Activated CD8-positive, alpha-beta memory T cell treated with anti-CD3 and anti-CD28 coated beads for 24 hours (primary cell): ENCODE data around the gene VEZF1.
"Not testable (repeated sequence)": the region's sequence is repeated elsewhere in the genome, so short reads cannot be mapped to it uniquely, and the experiment has no call there.

Experiments used
- DNase-seq: peaks from one replicate; pipeline ENCODE4 v3.0.0-alpha.2; 2020

VEZF1 gene

DNA sequence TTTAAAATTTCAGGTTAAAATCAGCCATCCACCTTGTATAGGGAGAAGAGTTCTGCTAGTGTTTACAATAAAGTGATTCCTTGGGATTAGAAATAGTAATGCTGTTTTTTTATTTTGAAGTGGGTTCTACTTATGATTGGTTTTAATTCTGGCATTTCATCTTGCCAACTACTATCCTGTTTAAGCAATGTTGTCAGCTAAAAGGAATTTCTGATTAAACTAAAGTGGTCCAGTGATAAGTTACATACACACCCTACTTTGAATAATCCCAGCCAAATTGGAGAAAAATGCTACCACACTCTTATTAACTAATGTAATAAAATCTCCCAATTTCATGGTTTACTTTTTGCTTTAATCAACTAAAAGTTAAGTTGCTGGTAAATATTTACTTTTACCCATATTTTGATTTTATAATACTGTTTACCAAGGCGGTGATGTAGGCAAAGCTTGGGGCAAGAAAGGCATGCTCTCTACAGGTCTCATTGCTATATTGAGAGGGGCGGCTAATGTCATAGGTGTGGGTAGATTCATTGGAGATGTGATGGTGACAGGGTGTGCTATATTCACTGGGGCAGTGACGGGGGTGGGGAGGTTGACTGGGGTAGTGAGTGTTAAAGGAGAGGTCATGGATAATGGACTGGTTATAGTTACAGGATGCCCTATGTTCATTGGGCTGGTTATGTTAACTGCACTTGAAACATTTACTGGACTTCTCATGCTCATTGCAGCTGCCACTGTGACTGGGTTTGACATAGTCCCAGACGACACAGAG, 13.8 kb downstream of the VEZF1 start:
- DNase-seq, result not testable (repeated sequence)

DNA sequence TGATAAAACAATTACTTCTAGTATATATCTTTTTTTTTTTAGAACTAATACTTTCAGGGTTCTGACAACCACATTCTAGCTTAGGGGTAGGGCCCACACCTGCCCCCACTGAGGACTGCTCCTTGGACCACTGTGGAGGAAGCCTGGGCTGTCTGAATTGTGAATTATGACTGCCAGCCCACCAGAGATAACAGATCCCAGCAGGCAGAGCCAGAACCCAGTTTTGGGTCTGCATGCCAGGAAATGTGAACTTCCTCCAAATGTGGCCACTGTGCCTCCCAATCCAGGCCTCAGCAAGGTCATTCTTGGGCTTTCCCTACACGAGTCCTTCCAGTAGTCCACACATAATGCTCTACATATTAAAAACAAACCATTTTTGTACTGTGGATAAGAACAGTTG, 15.9 kb downstream of the VEZF1 start:
- DNase-seq, result peak; percentile 42

DNA sequence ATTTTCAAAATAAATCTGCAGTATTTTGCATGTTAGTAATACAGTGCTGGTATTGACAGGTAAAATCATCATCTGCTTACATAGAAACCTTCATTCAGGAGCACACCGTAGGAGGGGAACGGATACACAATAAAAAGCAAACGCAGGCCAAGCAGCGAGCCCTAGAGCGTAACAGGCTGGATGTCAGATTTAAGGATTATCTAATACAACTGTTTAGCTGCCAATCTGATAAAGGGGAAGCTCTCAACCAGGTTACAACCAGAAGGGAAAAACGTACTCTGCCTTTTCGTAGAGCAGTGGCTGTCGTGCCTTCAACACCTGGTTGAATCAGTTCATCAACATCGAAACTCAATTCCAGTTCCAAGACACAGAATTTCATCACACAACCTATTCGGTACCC, 16.5 kb downstream of the VEZF1 start:
- DNase-seq, result no peak

DNA sequence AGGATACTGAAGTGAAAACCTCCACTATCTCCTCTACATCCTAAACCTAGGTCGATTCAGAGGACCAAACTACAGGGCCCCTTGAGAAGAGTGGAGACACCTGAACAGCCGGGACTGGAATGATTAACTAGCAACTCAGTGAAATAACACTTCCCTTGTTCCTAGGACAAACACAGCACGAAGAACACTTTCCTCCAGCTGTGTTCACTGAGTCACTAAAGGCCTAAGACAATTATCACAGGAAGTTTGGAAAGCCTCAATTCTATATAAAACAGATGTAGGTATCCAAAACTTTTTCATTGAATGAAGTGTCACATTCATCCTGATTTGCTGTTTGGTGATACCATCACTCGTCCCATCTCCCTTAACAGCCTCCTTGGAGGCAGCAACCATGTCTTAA, 17.3 kb downstream of the VEZF1 start:
- no peak for DNase-seq

DNA sequence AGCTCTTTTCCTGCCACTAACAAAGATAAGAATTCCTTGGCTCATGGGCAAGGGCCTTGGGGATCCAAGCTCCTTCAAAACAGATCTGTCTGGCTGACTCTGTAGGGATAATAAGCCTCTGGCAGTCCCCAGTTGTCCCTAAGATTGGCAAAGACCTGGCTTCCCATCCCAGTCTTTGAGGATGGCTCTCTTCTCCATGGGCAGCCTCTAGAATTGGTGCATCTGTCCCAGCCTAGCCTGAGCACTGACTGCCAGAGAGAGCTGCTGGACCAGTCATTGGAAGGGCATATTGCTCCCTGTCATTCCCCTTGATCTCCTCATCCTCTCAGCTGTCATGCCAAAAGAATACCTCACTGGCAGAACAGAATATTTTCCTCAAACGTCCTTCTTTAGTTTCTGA, 19.6 kb downstream of the VEZF1 start:
- no peak for DNase-seq

DNA sequence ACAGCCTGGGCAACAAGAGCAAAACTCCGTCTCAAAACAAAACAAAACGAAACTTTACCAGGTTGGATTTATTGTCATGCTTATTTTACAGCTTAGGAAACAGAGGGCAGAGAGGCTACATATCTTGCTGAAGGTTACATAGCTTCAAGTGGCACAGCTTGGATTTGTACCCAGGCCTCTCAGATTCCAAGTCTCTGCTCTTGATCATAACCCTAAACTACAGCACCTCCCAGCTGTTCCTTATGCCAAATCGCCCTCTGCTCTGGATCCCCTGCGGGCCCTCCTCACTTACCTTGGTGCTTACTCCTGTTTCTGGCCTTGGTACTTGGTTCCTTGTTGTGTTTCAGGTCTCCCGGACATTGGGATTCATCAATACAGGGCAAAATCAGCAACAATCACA, 21.2 kb downstream of the VEZF1 start:
- DNase-seq, result no peak

DNA sequence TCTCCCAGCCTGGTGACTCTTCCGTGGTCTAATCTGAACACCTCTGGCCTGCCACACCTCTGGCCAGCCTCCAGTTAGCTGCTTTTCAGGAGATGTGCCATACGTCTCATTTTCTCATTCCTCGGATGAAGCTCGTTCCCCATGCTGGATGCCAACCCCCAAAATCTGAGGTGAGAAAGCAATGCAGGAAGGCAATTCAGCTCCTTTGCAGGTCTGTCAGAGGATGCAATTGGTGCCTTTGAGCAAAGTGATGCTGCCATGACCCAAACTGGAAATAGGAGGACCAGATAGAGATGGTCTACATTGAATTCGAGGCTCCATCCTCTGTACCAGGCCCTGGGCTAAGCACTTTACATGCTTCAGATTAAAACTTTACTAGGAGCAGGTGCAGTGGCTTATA, 21.8 kb downstream of the VEZF1 start:
- DNase-seq, result peak; percentile 21

DNA sequence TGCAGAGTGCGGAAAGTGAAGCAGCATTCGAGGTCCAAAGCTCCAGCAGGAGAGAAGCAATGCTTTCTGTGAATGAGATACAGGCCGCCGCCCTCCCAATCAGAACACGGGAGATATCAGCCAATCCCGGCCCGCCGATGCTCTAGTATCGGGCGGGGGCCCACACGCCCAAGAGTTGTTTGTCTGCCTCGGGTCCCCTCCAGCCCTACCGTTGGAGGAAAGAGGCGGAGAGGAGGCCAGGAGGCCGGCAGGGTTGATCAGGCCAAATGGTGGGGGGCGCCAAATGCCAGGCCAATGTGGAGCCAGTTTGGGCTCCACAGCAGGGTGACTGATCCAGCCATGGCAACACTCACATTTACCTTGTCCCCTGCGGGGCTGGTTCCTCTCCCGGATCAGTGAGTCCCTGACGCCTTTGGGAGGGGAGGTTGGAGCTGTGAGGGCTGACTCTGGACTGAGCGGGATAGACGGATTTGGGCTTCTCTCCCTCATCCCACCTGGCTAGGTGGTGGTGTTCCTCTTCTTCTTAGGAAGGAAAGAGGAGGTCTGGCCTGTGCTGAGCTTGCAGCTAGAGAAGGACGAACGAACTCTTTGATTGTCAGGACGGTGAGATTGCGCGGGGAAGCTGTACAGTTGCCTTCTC, 22.4 kb downstream of the VEZF1 start:
- DNase-seq, result peak; percentile 33

DNA sequence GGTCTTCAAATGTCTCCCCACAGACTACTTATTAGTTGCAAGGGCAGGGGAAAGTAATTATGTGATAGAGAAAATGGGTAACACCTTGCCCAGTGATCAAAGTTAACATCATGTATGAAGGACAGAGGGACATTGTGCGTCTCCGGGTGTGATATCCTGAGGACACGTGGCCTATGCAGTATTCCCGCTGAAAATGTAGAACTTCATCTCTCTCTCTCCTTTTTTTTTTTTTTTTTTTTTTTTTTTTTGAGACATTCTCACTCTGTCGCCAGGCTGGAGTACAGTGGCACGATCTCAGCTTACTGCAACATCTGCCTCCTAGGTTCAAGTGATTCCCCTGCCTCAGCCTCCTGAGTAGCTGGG, 24.9 kb downstream of the VEZF1 start:
- DNase-seq, result no peak

DNA sequence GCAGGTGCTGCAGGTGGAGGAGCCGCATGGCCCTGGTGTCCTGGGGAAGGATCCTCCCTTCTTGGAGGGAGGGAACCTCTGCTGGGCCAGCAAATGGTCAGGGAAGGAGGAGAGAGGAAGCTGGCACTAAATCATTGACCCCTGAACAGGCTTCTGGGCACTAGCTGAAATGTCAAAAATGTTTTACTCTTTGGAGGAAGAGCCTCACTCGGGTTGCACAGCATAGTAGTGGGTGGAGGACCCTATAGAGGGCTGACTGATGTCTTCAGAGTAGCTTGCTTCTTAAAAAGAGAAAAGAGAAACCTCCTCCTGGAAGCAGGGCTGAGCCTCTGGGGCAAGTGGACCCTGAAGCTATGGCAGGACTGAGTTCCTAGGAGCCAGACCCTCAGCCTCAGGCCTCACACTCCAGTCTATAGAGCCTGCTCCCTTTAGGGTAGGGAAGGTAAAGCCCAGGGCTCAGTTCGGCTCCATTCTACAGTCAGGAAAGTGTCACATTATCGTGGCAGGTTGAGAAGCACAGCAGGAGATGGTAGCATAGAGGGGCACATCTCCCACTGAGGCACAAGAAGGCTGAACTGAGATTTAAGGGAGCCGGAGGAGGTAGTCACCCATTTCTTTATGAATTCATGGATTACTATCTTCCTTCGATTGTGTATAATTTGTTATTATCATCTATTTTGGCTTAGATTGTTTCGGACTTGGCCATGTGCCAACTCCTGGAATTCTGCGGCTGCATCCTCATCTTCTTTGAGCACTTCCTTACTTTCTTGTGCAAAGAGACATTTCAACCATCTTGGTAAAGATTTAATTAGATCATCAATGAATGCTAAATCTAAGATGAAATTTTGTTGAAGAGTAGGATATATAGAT, 25.5 kb downstream of the VEZF1 start:
- DNase-seq, result no peak

DNA sequence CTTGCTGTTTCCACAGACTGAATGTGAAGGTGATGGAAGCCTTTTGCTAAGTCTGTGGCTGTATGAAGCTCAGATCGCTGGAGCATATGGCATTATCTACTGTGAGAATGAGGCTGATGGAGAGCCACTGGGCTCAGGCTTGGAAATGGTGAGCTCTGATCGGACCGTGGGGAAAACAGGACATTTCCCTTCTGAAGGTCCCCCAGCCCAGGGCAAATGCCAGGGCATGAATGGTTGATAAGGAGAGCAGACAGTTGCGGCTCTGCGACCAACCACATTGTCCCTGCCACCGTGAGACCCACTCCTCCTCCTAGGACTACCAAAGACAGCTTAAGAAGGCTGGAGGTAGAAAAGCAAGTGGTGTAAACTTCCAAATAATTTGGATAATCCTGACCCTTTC, 28.1 kb downstream of the VEZF1 start:
- peak; percentile 26 for DNase-seq

DNA sequence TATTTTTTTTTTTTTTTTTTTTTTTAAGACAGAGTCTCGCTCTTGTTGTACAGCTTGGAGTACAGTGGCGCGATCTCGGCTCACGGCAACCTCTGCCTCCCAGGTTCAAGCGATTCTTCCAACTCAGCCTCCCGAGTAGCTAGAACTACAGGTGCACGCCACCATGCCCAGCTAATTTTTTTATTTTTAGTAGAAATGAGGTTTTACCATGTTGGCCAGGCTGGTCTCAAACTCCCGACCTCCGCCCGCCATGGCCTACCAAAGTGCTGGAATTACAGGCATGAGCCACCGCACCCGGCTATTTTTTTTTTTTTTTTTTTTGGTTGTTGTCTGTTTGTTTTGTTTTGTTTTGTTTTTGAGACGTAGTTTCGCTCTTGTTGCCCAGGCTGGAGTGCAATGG, 29.7 kb downstream of the VEZF1 start:
- DNase-seq, result not testable (repeated sequence)

DNA sequence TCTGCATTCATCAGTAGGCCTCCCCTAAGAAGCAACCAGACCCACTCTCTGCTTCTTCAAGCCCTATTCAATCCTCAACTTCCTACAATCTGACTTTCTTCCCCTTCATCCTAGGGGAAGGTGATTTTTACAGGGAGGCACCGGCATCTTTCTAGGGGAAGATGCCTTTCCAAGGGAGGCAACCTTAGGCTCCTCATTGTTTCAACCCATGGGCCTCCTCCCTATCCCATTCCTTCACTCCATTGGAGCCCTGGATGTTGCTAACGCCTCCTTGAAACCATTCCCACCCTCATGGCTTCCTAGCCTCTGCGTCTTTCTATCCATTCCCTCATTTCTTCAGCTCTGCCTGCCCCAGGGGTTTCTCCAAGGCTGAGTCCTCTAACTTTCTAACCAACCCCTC, 30.2 kb downstream of the VEZF1 start:
- DNase-seq, result no peak

DNA sequence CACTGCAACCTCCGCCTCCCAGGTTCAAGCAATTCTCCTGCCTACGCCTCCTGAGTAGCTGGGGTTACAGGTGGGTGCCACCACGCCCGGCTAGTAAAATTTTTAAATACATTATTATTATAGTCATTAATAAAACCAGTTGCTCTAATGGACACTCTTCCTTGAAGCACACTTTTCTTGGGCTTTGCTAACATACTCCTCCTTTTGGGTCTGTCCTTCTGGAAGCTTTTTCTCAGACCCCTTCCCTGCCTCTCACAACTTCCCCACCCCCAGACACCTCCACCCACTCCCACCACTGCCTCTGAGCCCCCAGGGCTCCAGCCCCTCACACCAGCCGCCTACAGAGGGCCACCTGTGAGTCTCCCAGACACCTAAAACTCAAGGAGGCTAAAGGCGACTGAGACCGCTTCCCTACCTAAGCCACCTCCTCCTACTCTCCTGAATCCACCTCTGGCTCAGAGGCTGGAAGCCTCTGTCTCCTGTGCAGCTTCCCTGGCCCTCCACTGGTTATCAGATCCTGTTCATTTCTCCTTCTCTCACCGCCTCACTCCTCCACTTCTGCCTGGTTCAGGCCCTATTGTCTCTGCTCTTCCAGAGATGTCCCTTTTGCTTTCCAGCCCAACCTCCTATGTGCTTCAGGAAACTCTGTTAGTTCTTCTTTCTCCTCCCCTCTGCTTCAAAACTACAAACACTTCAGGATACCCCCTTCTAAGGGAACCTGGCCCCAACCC, 30.8 kb downstream of the VEZF1 start:
- no peak for DNase-seq

DNA sequence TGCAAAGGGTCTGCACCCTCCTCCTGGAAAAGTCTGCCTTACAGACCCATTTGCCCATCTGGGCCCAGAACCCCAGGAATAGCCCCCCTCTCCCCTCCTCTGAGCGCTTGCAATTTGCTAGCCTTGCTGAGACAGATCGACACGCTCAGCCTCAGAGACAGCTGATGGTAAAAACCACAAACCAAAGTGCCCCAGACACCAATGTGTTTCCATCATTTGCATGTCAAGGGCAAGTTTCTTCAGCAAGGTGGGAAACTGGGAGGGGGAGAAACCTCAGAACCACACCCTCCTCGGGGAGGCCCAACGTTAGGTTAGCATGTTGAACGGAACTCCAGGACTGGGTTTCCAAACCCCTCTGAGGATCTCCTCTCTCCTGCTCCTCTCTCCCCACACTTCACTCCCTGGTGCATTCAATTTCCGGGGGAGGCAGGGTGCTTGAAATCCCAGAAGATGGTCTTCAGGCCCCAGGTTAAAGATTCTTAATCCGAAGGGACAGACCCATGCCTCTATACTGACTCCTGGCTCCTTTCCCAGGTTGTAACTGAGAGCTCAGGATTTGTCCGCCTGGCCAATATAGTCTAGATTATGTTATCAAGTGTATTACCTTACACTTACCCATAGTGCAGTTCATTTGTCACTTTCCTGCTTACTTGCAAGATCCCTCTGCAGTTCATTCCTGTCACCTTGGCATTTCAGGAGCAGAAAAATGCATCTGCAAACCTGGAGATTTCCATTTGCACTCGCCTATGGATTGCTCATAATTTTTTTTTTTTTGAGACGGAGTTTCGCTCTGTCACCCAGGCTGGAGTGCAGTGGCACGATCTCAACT, 31.5 kb downstream of the VEZF1 start:
- DNase-seq, result peak; percentile 73

DNA sequence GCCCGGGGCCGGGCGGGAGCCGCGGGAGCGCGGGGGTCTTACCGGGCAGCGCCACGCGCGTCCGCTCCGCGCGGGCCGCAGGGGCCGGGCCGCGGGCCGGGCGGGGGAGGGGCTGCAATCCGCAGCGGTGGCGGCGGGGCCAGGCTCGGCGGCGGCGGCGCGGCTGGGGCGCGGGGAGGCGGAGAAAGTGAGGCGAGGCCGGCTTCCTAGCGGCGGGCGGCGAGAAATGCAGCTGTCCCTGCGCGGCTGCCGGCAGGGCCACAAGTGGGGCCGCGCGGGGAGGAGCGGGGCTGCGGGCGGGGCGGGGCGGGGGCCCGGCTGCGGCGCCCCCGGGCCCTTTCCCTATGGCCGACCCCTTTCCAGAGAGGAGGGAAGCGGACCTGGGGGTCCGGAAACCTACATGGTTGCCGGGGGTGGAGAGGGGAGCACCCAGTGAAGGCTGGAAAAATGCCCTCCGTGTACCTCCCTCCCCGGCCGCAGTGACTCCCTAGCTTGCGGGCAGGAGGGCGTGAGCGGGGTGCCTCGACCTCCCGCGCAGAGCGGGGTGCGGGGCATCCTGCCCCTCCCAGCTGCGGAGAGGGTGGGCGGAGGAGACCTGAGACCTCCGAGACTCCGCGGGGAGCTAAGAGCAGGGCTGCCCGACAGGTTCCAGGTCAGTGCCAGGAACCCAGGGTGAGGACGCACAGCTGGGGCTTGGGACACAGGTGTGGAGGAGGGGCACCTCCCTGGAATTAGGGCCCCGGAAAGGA, 32.7 kb downstream of the VEZF1 start, which contains the start of gene CUEDC1:
CUEDC1 (minus strand) TSS at position 230 of the 749 bp plus-strand sequence. CDS start 69,848 bp downstream, outside the sequence.
- peak; percentile 81 for DNase-seq

DNA sequence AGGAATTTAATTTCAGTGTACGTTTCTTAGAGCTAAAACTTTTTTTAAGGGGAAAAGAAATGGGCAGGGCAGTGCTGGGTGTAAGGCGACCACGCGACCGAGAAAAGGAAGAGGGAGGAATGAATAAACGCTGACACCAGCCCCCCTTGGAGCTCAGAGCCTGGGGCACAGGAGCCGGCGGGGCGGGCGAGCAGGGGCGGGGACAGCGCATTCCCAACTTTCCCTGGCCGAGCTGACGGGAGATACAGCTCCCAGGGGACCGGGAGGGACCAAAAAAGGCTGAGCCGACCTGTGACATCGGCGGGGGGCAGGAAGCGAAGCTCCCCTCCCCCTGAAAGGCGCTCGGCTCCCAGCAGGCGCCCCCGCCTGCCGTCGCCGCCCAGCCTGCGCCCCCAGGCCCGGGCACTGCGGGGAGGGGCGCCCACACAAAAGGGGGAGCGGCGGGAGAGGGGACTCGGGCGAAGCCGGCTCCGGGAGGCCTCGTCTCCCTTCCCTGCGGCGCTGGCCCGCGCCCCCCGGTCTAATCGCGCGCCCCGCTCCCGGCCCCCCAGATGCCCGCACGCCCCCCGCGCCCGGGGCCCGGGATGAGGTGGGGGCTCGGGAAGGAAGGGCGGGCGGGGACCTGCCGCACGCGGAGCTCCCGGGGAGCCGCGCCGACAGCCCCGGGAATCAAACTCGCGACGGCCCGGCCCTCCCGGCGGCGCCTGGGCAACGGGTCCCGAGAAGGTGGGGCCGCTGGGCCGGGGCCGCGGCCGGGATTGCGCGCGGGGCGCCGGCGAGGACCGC, 33.5 kb downstream of the VEZF1 start:
- no peak for DNase-seq

DNA sequence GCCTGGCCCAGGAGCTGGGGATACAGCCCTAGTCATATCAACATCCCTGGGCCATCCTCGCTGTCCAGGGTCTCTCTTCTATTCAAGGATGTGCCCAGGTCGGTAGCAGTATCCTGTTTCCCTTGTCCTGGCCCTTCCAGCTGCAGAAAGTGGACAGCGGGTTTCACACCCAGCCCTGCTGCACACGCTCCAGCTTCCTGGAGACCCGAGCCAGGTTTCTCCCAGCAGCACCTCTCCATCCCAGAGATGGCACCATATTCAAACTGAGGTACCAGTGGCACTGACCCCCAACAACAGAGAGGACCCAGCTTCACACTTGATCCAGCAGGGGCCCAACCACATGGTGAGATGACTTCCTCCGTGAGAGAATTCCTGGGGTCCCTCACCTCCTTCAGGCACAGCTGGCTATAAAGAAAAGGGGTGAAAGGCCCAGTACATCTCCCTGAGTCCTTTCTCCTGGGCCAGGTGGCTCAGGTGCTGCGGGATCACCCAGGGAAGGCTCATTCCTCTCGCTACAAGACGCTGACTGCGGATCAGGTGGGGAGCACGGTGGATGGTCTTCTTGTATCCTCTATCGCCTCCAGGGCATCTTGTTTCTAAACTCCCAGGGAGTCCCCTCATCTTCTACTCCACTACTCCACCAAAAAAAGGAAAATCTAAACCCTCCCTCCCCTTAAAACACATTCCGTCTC, 34.2 kb downstream of the VEZF1 start:
- no peak for DNase-seq

DNA sequence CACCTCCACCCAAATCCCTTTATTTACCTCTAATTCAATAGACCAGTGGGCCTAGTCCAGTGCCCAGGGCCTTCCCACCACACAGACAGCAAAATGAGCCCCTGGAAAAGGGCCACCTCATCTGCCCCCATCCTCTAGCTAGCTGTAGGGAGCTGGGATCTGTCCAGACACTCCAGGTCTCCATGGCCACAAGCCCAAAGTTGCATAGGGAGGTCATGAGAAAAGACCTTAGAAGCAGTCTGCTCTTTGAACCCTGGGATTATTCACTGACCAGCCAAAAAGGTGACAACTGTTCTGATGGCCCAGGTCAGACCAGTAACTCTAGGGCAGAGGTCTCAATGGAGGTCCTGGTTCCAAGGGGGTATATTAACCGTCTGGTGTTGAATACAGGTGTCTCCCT, 34.8 kb downstream of the VEZF1 start:
- no peak for DNase-seq

DNA sequence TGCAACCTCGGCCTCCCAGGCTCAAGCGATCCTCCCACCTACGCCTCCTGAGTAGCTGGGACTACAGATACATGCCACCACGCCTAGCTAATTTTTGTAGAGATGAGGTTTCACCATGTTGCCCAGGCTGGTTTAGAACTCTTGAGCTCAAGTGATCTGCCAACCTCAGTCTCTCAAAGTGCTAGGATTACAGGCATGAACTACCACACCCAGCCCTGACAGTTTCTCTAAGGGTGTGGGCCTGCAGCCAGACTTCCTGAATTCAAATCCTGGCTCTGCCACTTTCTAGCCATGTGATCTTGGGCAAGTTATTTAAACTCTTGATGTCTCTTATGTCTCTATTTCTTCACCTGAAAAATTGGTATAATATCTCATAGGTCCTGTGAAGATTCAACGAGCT, 38.4 kb downstream of the VEZF1 start:
- no peak for DNase-seq
